GM18520 (cell line): ENCODE measurements around the gene DCLK3.

Experiments used
- ATAC-seq: cut with Tn5 transposase; IDR thresholded peaks from one replicate; pipeline ENCODE4 v1.9.1; 2021; ENCODE audit not compliant: unreplicated experiment

The DCLK3 gene

DNA sequence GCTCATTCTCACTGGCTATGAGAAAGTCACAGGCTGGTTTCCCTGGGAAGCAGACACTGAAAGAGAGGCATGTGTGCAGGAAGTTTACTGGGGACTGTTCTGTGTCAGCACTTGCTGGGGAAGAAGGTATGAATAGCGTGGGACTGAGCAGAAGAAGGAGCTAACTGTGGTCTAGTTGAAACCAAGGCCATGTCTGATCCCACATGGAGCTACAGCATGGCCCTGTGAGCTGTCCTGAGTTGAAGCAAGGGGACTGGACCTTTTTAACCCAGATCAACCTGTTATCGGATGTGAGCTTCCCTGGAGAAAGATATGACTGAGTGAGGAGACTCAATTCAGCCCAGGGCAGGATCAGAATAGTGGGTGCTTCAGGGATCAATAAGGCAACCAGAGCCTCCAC, 53.7 kb downstream of the DCLK3 start:
- ATAC-seq = no peak

DNA sequence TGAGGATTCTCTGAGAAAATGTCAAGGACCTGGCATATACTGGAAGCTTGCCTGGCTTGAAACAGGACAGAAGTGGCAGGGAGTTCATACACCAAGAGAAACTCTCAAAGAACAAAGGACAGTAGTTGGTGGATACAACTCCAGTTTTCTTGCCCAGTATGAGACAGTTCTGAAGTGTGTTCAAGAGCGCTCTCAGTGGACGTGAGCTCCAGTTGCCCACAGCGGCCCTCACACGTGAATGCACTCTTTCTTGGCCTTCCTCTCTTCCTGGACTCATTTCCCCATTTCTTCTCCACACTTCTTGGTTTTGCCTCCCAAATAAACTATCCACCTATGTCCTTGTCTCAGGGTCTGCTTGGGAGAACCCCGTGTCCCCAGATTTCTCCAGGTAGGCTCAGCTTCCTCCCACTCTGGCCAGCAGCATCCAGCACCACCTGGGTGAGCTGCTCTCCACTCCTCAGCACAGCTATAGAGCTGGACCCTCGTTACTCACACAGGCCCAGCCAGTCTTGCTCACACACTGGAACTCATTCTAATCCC, 54.5 kb downstream of the DCLK3 start:
- ATAC-seq = no peak

DNA sequence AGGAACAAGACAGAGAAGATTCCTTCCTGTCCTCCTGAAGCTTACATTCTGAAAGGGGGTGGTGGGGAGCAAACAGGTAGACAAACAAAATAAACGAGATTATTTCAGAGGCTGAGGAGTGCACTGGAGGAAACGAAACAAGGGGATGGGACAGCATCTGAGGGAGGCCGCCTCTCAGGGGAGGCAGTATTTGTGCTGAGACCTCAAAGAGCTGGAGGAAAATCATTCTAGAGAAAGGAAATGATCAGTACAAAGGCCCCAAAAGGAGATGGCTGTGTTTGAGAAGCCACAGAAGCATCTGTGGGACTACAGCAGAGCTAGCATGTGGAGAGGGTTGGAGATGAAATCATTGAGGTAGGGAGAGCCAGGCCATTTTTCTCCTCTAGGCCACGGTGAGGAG, 55.1 kb downstream of the DCLK3 start:
- no peak for ATAC-seq

DNA sequence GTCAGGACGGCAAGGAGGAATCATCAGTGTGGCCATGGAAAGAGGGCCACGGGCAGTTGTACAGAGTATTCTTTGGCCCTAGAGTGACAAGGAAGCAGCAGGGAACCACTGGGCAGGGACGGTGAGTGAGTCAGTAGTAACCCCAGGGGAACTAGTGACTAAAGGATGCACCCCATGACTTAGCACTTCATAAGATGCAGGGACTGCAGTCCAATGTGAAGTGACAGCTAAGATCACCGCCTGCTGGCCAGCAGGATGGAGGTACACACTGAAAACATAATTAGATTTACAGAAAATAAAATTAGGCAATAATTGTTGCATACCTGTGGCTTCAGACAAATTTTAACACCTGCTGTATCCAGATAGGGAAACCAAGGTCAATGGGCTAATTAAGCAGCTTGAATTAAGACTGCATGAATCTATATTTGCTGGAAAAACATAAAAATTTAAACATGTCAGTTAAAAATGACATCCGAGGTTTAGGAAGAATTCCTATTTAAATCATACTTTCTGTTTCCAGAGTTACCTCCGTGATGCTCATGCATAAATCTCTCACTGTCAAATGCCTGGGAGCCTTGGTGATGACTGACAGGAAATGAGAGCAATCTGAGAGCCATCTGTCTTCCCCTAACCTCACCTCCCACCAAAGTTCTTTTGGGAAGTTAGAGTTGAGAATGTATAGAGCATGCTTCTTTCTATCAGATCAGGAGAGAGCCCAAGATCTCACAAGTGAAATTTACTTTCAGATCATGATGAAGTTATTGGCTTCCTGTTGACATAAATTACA, 56.5 kb downstream of the DCLK3 start:
- ATAC-seq = peak; percentile 92

DNA sequence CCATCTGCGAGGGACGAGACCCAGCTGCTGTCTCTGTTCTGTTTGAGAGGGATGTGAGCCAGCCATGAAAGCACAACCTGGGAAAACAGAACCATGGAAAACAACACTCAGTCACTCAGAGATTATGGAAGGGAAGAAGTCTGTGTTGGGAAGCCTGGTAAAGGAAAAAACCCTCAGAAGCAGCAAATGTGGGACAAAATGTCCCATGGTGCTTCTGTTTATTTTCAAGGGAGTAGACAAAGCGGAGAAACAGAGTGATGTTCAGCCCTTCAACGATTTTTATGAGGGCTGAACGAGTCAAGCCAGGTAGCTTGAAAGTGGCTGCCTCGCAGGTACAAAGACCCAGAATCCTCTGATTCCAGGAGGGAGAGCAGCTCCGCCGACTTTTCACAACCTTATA, 59.3 kb downstream of the DCLK3 start:
- no peak for ATAC-seq

DNA sequence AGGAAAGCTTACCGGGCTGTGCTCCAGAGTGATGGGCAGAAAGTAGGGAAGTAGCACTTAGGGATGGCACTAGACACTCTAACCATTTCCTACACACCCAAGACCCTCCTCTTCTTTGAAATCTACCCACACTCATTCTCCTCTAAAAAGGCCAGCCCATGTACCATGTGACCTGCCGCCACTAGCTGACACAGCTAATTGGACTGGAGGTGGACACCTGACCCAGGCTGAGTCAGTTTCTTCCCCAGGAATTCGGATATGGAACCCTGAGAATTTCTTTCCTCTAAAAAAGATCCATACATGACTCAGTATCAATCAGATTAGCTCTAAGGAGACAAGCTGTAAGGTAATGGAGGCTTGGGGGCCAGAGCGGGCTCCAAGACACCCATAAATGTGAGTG, 60.1 kb downstream of the DCLK3 start:
- no peak for ATAC-seq

DNA sequence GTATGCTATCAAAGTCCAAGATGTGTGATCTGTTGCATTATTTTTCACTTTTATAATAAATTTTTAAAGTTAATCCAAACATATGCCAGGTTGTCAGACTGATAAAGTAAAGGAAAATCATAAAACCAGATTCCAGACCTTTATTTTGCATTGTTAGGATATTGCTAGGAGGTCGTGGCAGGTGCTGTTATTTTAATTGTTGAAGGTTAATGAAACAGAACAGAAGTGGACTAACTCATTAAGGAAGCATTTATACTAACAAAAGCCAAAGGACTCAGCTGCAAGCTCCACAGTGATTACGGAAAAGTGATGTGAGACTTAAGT, 63.1 kb downstream of the DCLK3 start:
- ATAC-seq = no peak

DNA sequence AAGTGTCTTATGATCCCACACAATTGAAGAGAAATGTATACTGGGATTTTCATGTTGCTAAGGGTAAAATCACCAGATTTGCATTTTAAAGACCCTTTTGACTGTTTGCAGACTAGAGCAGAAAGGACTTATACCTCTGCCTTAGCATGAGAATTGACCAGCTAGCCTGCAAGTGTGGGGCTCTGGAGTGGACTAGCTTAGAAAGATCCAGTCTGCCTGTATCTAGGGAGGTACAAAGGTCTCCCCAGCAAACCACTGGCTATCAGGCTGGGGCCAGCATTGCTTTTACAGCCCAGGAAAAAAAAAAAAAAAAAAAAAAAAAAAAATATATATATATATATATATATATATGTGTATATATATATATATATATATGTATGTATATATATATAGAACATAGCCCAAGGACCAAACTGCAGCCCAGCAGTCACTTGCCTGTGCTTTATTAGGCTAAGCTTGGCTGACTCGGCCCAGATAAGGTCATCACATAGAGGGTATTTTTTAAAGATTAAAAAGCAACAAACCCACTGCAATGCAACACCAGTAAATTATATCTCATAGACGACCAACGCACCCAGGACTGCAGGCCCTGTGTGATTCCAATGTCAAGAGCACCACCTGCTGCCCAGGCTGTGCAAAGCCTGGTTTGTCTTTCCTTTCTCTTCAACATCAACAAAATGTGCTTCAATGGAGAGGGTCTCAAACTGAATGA, 63.7 kb downstream of the DCLK3 start:
- peak; percentile 82 for ATAC-seq

DNA sequence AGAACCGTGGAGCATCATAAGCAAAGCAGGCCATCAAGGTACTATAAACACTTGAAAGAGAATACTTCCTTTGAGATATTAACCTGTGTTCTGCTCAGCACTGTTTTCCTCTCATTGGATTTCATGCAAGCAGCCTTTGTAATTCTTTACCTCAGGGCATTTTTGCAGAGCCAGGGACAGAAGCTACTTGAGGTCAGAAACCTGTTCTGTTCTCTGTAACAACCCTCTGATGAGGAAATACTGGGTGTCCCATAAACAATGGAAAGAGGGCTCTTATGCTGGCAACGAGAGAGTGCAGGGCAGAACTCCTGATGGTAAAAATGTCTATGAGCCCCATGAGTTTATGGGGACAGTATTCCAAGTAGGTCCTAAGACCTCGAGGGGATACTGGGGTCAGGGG, 66.0 kb downstream of the DCLK3 start:
- ATAC-seq = no peak

DNA sequence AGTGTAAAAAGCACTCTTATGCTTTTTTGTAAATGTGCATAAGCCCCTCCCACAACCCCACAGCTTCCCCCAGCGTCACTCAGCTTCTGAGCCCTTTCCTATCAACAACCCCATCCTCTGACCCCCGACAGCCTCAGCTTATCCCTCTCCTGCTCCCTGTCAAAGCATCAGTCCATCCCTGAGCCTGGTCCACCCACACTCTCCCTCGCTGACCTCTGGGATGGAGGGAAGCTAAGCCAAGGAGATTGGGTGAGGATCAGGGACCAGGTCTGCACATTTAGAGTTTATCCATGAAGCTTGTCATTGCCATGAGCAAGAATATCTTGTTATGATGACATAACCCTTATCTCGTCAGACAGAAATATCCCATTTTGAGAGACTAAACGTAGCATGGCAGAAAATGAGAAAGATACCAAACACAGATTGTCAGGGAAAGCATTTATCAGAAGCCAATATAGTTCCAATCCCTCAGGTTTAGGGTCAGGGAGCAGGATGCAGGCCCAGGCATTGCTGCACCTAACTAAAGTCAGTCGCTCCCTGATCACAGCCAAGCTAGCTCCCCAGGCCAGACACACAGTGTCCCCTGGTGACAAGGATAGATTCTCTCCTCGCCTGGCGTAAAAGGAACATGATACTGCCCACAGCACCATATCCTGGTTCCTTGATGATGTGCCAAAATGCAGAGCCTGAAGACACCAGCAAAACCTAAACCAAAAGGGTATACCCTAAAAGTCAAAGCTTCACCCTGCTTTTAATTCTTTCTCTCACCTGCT, 66.9 kb downstream of the DCLK3 start:
- no peak for ATAC-seq

DNA sequence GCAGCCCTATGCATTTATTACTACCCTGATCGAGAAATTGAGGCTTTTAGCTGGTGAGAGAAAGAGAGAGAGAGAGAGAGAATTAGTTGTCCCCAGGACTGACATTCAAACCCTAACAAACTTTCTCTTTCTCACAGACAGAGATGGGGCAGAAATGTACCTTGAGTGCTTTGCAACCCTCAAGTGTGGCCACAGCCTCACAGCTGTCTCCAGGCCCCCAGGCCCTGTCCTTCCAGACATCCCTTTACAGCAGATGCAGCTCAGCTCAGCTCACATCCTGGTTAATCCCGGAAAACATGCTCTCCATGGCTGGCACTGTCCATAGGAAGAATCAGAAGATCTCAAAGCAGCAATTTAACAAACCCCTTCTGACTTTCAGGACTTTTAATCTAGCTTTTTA, 67.6 kb downstream of the DCLK3 start:
- ATAC-seq = no peak

DNA sequence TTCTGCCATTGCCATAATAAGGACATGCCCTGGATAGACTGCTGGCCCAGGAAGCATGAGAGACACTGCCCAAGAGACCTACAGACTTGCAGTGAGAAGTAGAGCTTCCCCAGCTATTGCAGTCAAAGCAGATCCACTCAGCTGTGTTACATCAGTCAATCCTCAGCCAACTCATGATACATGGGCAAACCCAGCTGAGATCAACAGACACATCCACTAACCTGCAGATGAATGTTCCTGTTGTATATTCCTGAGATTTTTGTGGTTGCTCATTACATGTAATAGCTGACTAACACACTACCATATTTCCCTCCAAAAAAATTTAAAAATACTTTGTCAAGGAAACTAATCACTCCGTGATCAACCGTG, 68.6 kb downstream of the DCLK3 start:
- ATAC-seq = no peak

DNA sequence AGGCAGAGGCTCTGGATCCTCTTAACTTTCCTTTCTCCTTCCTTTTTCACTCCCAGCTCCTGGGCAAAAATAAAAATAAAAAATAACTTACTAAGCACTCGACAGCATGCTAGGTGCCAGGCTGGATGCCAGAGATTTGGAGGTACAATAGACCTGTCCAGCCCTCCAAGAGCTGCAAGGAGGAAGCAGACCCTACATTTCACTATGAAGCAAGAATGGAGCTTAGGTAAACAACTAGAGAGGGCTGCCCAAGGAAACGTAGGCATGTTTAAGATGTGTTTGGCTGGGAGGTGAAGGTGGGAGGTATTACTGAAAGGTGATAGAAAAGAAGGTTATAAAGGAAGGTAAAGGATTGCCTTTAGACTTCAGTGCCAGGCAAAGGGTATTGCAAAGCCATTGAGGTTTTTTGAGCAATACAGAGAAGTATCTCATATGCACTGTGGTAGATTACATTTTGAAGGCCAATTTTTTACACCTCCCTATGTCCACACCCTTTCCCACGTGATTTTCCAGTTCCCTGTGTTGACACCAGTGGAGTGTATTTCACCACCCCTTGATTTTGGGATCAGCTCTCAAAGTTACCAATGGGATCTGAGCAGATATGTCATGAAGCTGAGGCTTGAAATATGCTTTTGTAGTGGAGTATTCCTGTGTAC, 69.1 kb downstream of the DCLK3 start:
- ATAC-seq = no peak

DNA sequence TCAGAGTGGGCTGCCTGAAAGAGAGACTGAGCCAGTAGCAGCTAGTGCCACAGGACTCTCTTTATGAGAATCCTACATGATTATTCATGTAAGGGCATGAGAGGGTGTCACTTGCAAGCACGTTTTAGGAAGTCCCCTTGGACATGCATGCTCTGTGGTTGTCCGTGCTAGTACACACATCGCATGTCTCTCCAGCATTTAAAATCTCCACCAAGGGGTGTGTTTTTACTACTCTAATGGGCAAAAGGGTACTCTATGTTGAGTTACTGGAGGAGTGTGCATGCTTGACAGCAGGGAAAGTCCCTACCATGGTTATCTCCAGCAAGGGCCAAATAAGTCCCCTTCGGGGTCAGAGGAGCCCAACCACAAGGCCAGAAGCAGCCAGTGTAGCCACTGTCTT, 70.7 kb downstream of the DCLK3 start:
- peak; percentile 85 for ATAC-seq

DNA sequence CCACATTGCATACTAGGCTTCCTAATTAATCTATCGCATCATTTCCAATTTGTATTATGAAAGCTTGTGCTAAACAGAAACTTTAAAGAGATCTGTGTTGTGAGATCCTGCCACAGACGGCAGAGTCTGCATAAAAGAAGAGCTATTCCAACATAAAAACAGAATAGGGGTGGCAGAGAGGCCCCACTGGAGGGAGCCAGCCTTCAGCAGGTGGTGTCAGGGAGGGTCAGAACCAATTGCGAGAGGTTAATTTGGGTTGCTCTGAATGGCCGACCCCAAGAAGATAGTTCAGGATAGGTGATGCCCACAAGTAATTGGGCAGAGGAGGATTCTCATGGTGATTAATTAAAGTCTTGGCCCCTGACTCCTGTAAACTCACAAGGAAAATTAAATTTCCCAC, 74.8 kb downstream of the DCLK3 start:
- no peak for ATAC-seq

DNA sequence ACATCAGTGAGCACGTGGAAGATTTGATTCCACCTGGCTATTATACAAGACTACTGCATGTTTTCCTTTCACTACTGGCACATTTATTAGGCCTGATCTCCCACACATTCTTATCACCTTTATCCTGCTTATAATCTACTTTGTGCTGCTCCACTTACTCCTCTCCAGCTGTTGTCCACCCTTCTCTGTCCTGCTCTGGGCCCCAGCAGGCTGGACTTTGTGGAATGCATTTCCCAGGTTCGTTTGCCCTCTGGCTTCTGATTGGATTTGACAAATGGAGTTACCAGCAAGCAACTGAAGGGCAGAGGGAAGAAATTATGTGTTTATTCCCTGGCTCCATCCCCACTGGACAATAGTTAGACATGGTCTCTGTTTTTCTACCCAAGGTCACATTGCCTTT, 75.5 kb downstream of the DCLK3 start:
- no peak for ATAC-seq

DNA sequence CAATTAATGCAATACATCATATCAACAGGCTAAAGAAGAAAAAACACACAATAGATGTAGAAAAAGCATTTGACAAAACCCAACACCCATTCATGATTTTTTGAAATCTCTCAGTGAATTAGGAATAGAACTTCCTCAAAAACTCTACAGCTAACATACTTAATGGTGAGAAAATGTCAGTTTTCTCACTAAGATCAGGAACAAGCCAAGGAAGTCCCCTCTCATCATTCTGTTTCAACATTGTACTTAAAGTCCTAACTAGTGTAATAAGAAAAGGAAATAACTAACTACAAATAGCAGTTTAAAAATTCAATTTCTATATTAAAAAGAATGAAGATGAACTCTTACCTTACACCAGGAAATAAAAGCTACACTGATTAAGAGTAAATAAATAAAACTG, 77.8 kb downstream of the DCLK3 start:
- ATAC-seq = no peak

DNA sequence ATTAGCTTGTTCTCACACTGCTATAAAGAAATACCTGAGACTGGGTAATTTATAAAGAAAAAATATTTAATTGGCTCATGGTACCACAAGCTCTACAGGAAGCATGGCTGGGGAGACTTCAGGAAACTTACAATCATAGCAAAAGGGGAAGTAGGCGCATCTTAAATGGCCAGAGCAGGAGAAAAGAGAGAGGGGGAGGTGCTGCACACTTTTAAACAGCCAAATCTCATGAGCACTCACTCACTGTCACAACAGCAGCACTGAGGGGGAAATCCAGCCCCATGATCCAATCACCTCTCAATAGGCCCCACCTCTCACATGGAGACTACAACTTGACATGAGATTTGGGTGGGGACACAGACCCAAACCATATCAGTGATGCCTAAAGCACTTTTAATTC, 82.5 kb downstream of the DCLK3 start:
- no peak for ATAC-seq

DNA sequence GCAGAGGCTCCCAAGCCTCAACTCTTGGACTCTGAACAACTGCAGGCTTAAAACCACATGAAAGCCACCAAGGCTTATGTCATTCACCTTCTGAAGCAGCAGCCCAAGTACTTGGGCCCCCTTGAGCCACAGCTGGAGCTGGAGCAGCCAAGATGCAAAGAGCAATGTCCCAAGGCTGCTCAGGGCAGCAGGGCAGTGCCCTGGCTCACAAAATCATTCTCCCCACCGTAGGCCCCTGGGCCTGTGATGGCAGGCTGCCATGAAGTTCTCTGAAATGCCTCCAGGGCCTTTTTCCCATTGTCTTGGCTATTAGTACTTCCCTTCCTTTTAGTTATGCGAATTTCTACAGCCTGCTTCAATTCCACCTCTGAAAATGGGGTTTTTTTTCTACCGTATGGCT, 83.4 kb downstream of the DCLK3 start:
- ATAC-seq = no peak

DNA sequence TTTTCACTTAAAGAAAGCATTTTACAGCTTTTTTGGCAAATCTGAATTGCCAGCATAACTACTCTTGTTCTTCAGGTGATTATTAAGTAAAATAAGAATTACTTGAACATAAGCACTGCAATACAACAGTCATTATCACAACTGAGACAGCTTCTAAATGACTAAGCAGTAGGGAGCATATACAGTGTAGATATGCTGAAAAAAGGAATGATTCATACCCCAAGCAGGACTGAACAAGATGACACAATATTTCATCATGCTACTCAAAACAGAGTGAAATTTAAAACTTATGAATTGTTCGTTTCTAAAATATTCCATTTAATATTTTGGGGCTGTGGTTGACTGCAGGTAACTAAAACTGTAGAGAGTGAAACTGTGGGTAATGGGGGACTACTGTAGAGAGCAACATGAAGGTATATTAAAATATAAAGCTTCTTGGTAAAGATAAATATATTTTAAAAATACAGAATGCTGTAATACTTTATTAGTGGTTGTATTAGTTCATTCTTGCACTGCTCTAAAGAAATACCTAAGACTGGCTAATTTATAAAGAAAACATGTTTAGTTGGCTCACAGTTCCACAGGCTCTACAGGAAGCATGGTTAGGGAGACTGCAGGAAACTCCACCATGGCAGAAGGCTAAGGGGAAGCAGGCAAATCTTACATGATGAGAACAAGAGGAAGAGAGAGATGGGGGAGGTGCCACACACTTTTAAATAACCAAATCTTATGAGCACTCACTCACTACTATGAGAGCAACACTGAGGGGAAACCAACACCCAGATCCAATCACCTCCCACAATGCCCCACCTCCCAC, 84.8 kb downstream of the DCLK3 start:
- ATAC-seq = peak; percentile 74
